Neutrophil (primary cell): ENCODE data around the gene FAM3B.

Source experiments
- H3K27ac ChIP-seq: fragments of 200-600 bp; sonication (generic); 2 replicates; pipeline ENCODE4 v1.5.1; 2016; ENCODE audit warnings: mild to moderate bottlenecking, moderate library complexity
- H3K27me3 ChIP-seq: fragments of 200-600 bp; sonication (generic); 2 replicates; pipeline ENCODE4 v1.6.0; 2016; ENCODE audit warnings: mild to moderate bottlenecking
- H3K36me3 ChIP-seq: fragments of 200-600 bp; sonication (generic); 2 replicates; pipeline ENCODE4 v1.5.1; 2017
- H3K4me1 ChIP-seq, 2 experiments: fragments of 200-600 bp in 1 of 2; sonication (generic) in 1 of 2; 1 replicate in 1 of 2; 2 replicates in 1 of 2; pipeline versions ENCODE4 v1.5.1 to v1.6.1; 2013 to 2016; ENCODE audit warnings: low read depth in 1 of 2, low read length in 1 of 2, mild to moderate bottlenecking in 1 of 2, moderate library complexity in 1 of 2; ENCODE audit not compliant: control insufficient read depth in 1 of 2, insufficient read depth in 1 of 2
- H3K4me3 ChIP-seq, 2 experiments: fragments of 200-600 bp in 1 of 2; sonication (generic) in 1 of 2; 1 replicate in 1 of 2; 2 replicates in 1 of 2; pipeline ENCODE4 v1.5.1; 2013 to 2016; ENCODE audit warnings: low read depth in 1 of 2, low read length in 1 of 2, mild to moderate bottlenecking in 1 of 2, moderate library complexity in 1 of 2
- H3K9me3 ChIP-seq: fragments of 200-600 bp; sonication (generic); 2 replicates; pipeline ENCODE4 v1.5.1; 2016
- CTCF ChIP-seq: fragments of 200-600 bp; sonication (generic); IDR thresholded peaks from 2 replicates; pipeline ENCODE4 v1.5.1; 2016; ENCODE audit warnings: antibody characterized with exemption

FAM3B gene

GRCh38 chr21:41348434-41348833 lies 31.8 kb downstream of the FAM3B start:
- peak overlapping the region; percentile 91 for H3K27ac ChIP-seq

DNA sequence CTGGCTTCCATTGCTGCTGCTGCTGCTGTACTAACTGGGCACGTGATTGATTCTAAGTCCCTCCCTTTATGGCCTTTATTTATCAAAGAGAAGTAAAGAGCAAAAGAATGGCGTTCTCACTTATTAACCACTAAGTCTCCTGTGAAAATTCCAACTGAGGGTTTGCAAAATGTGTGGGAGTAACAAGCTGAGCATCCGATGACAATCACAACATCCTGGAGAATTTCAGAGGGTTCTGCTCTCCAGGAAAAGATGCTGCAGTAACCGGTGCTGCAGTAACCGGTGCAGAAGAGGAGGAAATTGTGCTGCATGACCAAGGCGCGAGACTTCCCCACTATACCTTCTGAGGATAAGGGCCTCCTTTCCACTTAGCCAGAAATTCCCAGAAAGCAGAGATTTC lies 32.5 kb downstream of the FAM3B start:
- Histone ChIP-seq H3K4me3 (no peak overlapping the region), H3K36me3 (no peaks in the 10 kb centered on the region), H3K9me3 (no peaks in the 10 kb centered on the region), H3K27me3 (no peaks in the 10 kb centered on the region), H3K27ac (no peak overlapping the region), H3K4me1 (peaks cover 23 to 25% of the 10 kb centered on the region in 2 experiments)
- TF ChIP-seq CTCF, result no peak

More at GRCh38 chr21:41348434-41348833, 31.8 kb downstream of the FAM3B start:
- no peak for TF ChIP-seq CTCF
- Histone ChIP-seq H3K9me3 (no peaks in the 10 kb centered on the region), H3K27me3 (no peaks in the 10 kb centered on the region), H3K4me1 (peaks cover 23 to 25% of the 10 kb centered on the region in 2 experiments), H3K4me3 (no peak overlapping the region), H3K36me3 (no peaks in the 10 kb centered on the region)

GRCh38 chr21:41349619-41350390 lies 33.2 kb downstream of the FAM3B start:
- no peak for TF ChIP-seq CTCF
- no peaks in the 10 kb centered on the region for H3K9me3 ChIP-seq

DNA sequence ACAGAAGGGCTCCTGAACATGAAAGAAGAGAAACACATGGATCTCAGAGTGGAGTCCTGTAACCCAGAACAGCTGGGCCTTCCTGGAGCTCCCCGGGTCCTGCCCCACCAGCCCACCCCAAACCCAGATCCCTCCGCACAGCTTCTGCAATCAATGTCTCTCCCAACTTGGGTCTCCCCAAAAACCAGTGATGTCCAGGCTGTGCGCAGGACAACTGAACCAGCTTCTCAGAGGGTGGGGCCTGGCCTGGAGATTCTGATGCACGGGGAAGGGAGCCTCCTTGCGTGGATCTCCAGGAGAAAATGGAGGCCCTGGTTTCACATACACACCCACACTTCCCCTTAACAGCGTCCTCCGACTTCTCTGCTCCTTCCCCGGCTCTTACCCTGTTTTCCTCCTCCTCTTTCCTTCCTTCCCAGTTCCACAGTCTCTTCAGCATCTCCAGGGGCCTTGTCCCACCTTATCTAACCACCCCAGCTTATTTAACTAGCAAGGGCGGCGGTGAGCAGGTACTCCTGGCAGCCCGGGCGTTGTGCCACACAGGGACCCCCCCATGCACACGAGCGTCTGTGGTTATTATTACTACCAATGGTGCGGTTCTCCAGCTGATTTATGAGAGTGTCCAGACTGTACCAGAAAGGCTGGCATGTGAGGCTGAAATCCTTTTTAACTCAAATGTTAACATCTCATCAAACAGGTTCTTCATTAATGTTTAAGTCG lies 34.0 kb downstream of the FAM3B start:
- H3K4me3 ChIP-seq, result no peak overlapping the region
- TF ChIP-seq CTCF, result no peak
- H3K27me3 ChIP-seq, result no peaks in the 10 kb centered on the region
- H3K9me3 ChIP-seq, result no peaks in the 10 kb centered on the region
- peaks cover 32 to 33% of the 10 kb centered on the region in 2 experiments for H3K4me1 ChIP-seq
- H3K36me3 ChIP-seq, result no peaks in the 10 kb centered on the region
- no peak overlapping the region for H3K27ac ChIP-seq

More at GRCh38 chr21:41349619-41350390, 33.2 kb downstream of the FAM3B start:
- Histone ChIP-seq H3K27ac (no peak overlapping the region), H3K4me1 (peaks cover 24 to 26% of the 10 kb centered on the region in 2 experiments), H3K4me3 (no peak overlapping the region), H3K27me3 (no peaks in the 10 kb centered on the region), H3K36me3 (no peaks in the 10 kb centered on the region)

DNA sequence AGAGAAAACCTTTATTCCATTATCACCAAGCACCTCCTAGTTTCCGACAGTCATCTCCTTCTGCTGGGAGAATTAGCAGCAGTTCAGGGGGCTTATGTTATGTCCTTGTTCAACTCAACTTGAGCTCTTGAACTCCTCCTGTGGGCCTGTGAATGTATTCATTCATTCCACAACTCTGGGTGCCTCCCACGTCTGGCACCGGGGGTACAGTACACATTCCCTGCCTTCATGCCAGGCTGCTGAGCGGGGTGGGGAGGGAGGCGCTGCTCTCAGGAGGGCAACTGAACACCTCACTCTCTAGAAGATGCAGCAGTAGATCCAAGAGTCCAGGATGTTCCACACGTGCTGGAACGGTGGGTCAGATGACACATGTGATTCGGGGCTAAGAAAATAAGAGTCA lies 40.9 kb downstream of the FAM3B start:
- H3K27me3 ChIP-seq, result no peaks in the 10 kb centered on the region
- H3K36me3 ChIP-seq, result no peaks in the 10 kb centered on the region
- H3K4me1 ChIP-seq, result peaks cover 29 to 33% of the 10 kb centered on the region in 2 experiments
- no peak for TF ChIP-seq CTCF
- H3K9me3 ChIP-seq, result no peaks in the 10 kb centered on the region
- H3K4me3 ChIP-seq, result no peak overlapping the region
- H3K27ac ChIP-seq, result no peak overlapping the region
